ENCODE results near the gene FDXACB1. TPM values are rescaled to one million over a fixed set of nuclear protein-coding genes. Genes with fewer than 3 reads are reported as not detected.

FDXACB1 gene
- total RNA-seq, 1 donor, result 1.4 TPM

GRCh38 chr11:111829185-111829968 lies 49.6 kb downstream of the FDXACB1 start:
- H3K27ac ChIP-seq (ENCODE audit: low read depth, low read length), result peak overlapping the region; percentile 67
- DNase-seq (ENCODE audit: insufficient read length, low spot score, missing footprints), result peak; percentile 69

GRCh38 chr11:111826322-111826950 lies 52.5 kb downstream of the FDXACB1 start:
- no peak for TF ChIP-seq CTCF (IDR thresholded peaks at IDR 0.05; ENCODE audit: extremely low read depth, low read depth, low read length)
- Histone ChIP-seq H3K79me2 (ENCODE audit: insufficient read depth, low read length) (no peaks in the 10 kb centered on the region), H3K9me3 (ENCODE audit: low read depth, low read length) (no peaks in the 10 kb centered on the region), H3K4me3 (ENCODE audit: insufficient read depth, low read length) (no peak overlapping the region), H3K36me3 (ENCODE audit: insufficient read depth, low read length) (peaks cover 4% of the 10 kb centered on the region), H3K4me2 (ENCODE audit: insufficient read depth, low read length) (no peak overlapping the region), H3K27ac (ENCODE audit: low read depth, low read length) (no peak overlapping the region), H4K20me1 (ENCODE audit: insufficient read depth, low read length) (no peaks in the 10 kb centered on the region), H2AFZ (ENCODE audit: low read length) (no peak overlapping the region), H3K4me1 (ENCODE audit: insufficient read depth, low read length) (peaks cover 11% of the 10 kb centered on the region), H3K27me3 (ENCODE audit: insufficient read depth, low read length) (no peaks in the 10 kb centered on the region)
- DNase-seq (ENCODE audit: insufficient read length, low spot score, missing footprints), result no peak

More at GRCh38 chr11:111829185-111829968, 49.6 kb downstream of the FDXACB1 start:
- H3K4me1 ChIP-seq (ENCODE audit: insufficient read depth, low read length), result peaks cover 11% of the 10 kb centered on the region
- peak overlapping the region; percentile 30 for H2AFZ ChIP-seq (ENCODE audit: low read length)
- no peaks in the 10 kb centered on the region for H3K27me3 ChIP-seq (ENCODE audit: insufficient read depth, low read length)
- no peaks in the 10 kb centered on the region for H4K20me1 ChIP-seq (ENCODE audit: insufficient read depth, low read length)
- no peaks in the 10 kb centered on the region for H3K79me2 ChIP-seq (ENCODE audit: insufficient read depth, low read length)
- peak overlapping the region; percentile 22 for H3K4me2 ChIP-seq (ENCODE audit: insufficient read depth, low read length)
- TF ChIP-seq CTCF (IDR thresholded peaks at IDR 0.05; ENCODE audit: extremely low read depth, low read depth, low read length), result no peak
- H3K9me3 ChIP-seq (ENCODE audit: low read depth, low read length), result no peaks in the 10 kb centered on the region
- H3K4me3 ChIP-seq (ENCODE audit: insufficient read depth, low read length), result no peak overlapping the region
- H3K36me3 ChIP-seq (ENCODE audit: insufficient read depth, low read length), result peaks cover 8% of the 10 kb centered on the region

Small RNA genes within 50 kb of the gene (small RNA-seq; reads per million reads assigned to genes)
- not detected for gene C11orf52
- not detected for gene GNG5P3
- not detected for gene RNA5SP351
- gene RPL37AP8, result not detected

Other genes with a start within 250 kb of the FDXACB1 start
- 18.0 and 19.9 TPM in 2 replicates for gene PPP2R1B, start 112.8 kb downstream of the FDXACB1 start, total RNA-seq
- 35.8 and 36.8 TPM in 2 replicates for gene ALG9, start 7.6 kb downstream of the FDXACB1 start, total RNA-seq
- gene CFAP68, start 376 bp upstream of the FDXACB1 start, total RNA-seq, result 8.3 and 10.9 TPM in 2 replicates
- gene CRYAB, start 32.6 kb upstream of the FDXACB1 start, total RNA-seq, result 54.3 and 55.4 TPM in 2 replicates
- 2.1 and 2.2 TPM in 2 replicates for gene HSPB2, start 33.6 kb upstream of the FDXACB1 start, total RNA-seq
- 1.2 and 1.4 TPM in 2 replicates for gene C11orf52, start 39.7 kb upstream of the FDXACB1 start, total RNA-seq
- gene DIXDC1, start 58.2 kb upstream of the FDXACB1 start, total RNA-seq, result 27.4 and 28.6 TPM in 2 replicates
- gene DLAT, start 146.2 kb upstream of the FDXACB1 start, total RNA-seq, result 35.7 and 36.6 TPM in 2 replicates
- gene PIH1D2, start 194.9 kb upstream of the FDXACB1 start, total RNA-seq, result 2.7 and 2.9 TPM in 2 replicates
- 33.9 and 37.6 TPM in 2 replicates for gene NKAPD1, start 195.1 kb upstream of the FDXACB1 start, total RNA-seq
- 34.2 and 39.8 TPM in 2 replicates for gene TIMM8B, start 207.6 kb upstream of the FDXACB1 start, total RNA-seq
- 100 and 119 TPM in 2 replicates for gene SDHD, start 207.7 kb upstream of the FDXACB1 start, total RNA-seq